Stimulated activated naive CD8-positive, alpha-beta T cell treated with anti-CD3 and anti-CD28 coated beads, Interleukin-15, Interleukin-2, amounts not matched to agents 100 U/mL and 50 U/mL, for 24 hours (primary cell): ENCODE data around the gene GOLGA6L7.
A peak's percentile ranks its signal among the peaks of the same experiment; 100 is the strongest.
"Not testable (repeated sequence)": the region's sequence is repeated elsewhere in the genome, so short reads cannot be mapped to it uniquely, and the experiment has no call there.

ENCODE experiments used
- ATAC-seq: fragments of 150-1000 bp; cut with Tn5 transposase; one replicate; pipeline ENCODE4 v1.10.0; 2021
- DNase-seq: peaks from one replicate; pipeline ENCODE4 v3.0.0; 2021

The GOLGA6L7 gene, protein sequence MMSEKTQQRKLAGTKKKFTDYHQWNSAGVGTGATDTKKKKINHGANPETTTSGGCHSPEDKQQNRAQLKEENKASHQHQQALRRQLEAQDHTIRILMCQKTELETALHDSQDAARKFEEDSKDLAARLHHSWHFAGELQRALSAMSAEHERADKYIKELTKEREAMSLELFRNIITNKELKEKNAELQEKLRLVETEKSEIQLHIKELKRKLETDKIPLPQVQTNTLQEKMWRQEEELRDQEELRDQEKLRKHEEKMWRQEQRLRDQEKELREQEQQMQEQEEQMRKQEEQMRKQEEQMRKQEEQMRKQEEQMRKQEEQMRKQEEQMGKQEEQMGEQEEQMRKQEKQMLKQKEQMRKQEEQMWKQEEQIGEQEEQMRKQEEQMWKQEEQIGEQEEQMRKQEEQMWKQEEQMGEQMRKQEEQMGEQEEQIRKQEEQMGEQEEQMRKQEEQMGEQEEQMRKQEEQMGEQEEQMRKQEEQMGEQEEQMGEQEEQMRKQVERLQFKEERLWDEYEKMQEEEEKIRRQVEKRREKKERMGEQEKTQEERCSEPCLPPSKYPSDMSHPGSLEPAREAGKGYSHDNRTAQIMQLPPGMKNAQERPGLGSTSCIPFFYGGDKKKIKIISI

DNA sequence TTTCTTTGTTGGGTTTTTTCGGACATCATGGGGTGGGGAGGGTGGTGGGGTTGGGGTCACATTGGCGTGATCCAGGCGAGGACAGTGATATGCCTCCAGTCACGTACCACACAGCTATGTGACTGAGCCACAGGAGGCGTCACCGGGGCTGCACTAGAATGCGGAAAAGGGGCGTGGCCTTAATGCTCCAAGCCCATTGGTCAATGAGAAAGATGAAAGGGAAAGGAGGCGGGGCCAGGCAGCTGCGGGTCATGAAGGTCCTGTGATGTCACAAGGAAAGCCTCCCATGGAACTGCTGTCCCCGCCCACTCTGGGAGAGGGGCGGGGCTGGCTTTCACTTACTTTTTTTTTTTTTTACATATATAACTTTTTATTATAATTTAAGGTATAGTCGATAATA, at the start of gene GOLGA6L7:
Gene GOLGA6L7 (minus strand): TSS at position 124 of the 400 bp plus-strand sequence. CDS start 95 bp downstream, at position 29.
- not testable (repeated sequence) for ATAC-seq

DNA sequence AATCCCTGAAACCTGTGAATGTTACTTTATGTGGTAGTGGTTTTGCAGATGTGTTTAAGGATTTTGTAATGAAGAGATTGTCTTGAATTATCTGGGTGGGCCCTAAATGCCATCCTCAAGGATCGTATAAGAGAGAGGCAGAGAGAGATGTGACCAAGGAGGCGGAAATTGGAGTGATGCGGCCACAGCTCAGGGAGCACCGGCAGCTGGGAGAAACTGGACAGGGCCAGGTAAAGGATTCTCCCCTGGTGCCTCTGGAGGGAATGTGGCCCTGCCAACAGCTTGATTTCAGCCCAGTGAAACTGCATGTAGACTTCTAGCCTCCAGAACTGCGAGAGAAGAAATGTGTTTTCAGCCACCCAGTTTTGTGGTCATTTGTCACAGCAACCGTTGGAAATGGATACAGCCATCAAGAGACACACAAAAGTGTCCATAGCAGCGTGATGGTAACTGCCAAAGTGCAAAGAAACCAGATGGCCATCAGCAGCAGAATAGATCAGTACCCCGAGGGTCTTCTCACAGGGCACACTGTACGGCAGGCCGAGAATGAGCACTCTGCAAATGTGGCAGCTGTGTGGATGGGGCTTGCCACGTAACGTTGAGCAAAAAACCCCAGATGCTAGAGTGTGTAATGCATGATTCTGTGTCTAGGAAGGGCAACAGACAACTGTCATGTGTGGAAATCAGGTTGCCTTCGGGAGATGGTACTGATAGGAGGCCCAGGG, 49.6 kb upstream of the GOLGA6L7 start:
- DNase-seq (no peak), ATAC-seq (peak; percentile 15)

More for the DNA sequence above, at the start of gene GOLGA6L7:
- DNase-seq: peak; percentile 12

DNA sequence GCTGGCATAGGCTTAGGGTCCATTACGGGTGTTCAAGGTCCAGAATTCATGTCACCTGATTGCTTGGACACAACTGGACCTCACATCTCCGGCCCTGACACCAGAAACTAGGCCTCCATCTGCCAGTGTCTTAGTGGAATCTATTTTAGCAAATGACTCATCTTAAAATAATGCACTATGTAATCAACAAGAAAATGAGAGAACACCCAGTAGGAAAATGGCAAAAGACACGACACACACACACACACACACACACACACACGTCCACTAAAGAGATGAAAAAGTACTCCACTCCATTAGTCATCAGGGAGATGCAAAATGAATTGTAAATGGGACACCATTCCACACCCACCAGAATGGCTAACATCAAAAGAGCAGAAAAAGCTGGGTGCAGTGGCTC, 48.5 kb upstream of the GOLGA6L7 start:
- DNase-seq (no peak), ATAC-seq (no peak)

DNA sequence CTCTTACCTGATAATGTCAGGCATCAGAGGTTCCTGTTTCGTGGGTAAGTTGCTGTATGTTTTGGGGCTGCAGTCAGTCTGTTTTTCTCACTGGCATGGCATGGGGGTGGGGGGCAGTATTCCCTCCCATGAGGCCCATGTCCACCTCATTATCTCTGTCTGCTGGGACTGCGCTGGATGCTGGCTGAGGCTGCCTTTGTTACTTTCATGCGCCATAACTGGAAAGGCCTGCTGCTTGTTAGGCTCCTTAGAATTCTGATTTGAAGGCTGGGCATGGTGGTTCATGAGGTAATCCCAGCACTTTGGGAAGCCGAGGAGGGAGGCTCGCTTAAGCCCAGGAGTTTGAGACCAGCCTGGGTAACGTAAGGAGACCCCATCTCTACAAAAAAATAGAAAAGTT, 47.1 kb upstream of the GOLGA6L7 start:
- DNase-seq (no peak), ATAC-seq (no peak)

DNA sequence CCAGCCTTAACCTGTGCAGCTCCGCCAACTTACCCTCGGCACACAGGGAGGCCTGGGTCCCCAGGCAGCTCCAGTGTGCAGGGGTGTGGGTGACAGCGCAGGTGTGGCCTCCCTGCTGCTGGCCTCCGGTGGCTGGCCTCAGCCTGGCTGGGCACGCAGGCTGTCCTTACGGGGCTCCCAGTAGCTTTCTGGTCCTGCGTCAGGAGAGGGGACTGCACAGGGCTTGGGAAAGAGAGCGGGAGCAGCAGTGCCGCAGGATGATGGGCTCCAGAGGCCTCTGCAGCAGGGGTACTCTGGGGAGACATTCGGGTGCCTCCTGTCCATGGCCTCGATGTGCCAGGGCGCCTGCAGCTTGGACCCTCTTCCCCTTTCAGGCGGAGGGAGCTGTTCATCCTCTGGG, 46.7 kb upstream of the GOLGA6L7 start:
- no peak for ATAC-seq
- no peak for DNase-seq

DNA sequence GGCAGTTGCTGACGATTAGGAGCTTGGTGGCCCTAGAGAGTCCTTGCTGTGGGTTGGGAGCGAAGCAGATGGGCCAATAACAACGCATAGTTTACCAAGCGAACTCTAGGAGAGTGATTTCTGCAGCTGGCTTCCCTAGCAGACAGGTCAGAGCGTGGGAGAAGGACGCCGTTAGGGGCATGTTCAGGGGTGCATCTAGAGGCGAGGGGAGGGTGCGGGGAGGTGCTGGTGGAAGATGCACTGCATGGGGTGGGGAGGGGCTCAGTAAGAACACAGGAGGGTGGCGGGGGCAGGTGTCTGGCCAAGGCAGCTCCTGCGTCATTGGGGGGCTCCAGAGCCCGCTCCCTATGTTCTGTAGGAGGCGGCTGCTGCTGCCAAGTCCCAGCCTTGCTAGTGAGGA, 46.2 kb upstream of the GOLGA6L7 start:
- ATAC-seq (no peak), DNase-seq (no peak)

DNA sequence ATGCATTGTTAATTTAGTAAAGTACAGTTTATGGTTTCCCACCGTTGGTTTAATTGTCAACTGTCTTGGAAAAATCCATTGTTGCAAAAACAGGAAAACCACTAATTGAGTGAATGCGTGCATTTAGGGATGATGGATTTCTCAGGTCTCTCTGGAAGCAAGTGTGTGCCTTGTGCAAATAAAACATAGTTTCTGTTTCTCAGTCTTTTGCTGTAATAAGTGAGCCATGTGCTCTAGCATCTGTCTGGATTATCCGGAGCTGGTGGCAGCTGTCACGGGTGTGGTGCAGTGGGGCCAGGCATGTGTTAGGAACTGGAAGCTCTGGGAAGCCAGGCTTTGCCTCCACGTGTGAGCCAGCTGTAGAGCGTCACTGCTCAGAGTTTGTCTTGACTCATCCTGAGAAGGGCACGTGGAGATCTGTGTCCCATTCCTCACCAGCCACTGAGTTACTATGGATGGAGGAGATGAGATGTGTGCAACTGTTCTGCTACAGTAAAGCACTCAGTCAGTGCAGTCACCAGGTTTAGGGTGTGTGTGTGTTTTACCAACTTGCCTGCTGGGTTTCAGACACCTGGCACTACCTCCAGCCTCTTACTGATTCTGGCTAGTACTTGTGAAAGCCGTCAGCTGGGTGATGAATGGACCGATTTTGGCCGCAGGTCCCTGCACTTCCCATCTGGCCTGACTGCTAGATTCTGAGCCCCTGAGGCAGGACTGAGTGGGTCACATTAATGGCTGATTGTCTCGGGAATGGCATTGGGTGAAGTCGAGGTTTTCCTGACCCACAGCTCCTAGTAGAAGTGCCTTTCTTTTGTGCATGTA, 44.6 kb upstream of the GOLGA6L7 start:
- ATAC-seq (no peak), DNase-seq (no peak)

DNA sequence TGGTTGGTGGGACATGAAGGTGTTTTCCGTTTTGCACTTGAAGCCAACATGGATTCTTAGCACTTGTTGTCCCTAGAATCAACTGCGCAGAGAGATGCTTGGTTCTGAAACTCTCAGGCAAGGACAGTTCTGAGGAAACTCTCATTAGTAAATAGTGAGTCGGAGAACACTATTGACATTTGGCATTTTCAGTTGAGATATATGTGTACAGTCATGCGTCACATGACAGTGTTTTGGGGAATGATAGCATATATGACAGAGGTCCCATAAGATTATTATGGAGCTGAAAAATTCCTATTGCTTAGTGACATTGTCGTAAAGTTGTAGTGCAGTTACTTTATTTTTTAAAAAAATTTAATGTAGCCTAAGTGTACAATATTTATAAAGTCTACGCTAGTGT, 43.1 kb upstream of the GOLGA6L7 start:
- DNase-seq (no peak), ATAC-seq (peak; percentile 42)

DNA sequence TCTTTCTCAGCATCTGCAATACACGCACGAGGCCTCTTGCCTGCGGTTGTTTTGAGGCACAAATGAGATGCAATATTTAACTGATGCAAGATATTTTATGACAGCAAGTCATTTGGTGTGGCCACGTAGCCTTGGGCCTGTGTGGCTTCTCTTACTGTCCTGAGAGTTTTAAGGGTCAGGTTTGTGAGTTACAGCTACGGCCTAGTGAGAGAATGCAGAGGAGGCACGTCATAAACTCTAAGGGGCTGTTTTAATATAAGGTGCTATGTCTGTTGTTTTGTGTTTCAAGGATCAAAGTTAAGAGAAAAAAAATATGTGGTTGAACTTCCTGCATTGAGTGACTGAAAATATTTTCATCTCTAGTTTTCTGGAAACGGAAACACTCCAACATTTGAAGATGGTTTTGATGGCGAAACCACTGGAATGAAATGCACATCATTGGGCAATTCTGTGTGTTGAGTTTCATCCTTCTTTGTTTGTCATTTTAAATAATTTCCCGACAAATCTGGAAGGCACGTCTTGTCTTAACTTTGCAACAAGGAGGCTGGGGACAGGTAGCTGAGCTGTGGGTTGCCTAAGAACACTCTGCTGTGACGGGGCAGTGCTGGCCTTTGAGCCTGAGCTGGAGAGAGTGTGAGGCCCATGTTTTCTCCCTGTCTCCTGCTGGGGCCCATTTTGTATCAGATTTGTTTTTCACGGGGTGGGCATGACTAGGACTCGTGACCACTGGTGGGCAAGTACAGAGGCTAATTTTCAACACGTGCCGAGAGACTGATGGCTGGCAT, 42.5 kb upstream of the GOLGA6L7 start:
- DNase-seq (no peak), ATAC-seq (peak; percentile 7)

DNA sequence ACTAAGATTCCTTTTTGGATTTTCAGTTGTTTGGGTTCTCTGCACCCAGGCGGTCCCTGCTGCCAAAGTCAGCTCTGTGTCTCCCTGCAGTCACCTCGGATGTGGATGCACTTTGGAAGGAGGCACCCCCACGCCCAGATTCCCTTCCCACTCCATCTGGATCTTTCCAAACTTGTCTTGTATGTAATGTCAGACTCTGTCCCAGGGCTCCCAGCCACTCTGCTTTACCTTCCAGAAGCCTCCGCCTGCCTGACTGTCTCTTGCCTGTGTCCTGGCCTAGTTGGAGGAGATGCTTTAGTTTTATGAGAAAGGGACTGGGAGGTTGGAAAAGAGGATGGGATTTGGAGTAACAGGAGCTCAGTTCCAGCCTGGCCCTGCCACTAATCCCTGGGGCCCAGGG, 41.8 kb upstream of the GOLGA6L7 start:
- DNase-seq, ATAC-seq: not testable (repeated sequence)

DNA sequence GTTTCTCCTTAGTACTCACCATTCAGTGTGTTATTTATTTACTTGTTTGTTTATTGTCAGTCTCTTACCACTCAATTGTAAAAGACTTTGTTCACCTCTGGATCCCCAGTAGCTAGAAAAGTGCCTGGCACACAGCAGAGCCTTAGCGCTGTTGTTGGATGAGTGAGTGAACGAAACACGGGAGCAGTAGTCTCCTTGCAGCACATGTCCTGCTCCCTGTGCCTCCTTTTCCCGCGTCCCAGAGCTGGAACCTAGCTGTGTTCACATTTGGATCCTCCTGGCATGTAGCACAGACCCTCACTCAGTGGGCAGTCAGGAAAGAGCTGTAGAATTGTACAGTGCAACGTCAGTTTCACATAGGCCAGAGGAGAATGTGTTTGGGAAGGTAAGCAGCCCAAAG, 41.4 kb upstream of the GOLGA6L7 start:
- ATAC-seq, DNase-seq: not testable (repeated sequence)

DNA sequence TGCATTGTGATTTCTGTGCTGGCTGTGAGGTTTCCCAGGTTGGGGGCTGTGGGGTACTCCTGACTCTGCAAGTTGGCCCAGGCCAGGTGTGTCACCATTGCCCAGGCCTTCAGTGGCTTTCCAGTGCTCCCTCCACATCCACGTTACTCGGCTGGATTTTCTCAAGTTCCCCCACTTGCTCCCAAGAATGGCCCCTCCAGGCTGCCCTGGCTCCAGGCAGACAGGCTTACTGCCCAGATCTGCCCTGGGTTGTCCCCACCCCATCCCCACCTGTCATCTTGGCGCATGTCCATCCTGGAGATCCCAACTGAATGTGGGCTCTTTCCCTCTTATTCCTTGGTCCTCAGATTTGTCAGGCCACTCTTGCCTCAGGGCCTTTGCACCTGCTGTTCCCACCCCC, 40.9 kb upstream of the GOLGA6L7 start:
- ATAC-seq (no peak), DNase-seq (no peak)

DNA sequence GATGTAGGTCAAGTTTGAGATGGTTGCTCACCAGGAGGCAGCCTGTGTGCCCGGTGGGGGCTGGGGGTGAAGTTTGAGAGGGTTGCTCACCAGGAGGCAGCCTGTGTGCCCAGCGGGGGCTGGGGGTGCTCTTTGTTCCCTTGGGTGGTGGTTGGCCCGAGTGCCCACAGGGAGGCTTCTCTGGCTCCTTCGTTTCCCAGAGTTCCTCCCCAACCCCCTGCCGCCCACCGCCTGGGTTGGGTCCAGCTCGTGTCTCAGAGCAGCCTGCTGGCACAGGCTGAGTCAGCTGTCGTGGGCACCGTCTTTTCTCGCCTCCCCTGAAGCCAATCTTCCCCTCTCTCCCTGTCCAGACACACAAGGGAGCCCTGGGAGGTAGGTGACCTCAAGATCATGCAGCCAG, 40.5 kb upstream of the GOLGA6L7 start:
- DNase-seq (no peak), ATAC-seq (no peak)

DNA sequence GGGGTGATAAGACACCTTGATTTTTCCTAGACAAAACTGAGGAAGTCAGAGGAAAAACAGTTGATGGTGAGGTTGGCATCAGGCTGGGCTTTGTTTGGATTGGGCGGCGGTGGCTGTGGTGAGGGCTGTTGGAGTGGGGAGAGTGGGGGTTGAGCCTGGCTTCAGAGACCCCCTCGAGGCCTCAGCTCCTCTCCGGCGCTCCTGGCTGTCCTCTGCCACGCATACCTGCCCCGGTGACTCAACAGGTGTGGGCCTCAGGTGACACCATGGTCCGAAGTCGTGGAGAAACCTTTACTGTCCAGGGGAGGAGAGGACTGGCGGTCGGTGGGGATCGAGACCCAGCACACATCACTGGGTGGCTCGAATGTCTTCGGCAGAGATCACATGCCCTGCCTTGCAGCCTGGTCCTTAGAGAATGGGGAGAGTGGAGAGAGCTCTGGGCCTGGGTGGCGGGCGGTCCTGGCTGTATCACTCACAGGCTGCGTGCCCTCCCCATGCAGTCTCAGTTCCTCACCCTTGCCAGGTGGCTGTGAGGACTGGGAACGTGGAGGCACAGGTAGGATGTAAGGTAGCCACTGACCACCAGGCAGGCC, 40.0 kb upstream of the GOLGA6L7 start:
- ATAC-seq (no peak), DNase-seq (no peak)

DNA sequence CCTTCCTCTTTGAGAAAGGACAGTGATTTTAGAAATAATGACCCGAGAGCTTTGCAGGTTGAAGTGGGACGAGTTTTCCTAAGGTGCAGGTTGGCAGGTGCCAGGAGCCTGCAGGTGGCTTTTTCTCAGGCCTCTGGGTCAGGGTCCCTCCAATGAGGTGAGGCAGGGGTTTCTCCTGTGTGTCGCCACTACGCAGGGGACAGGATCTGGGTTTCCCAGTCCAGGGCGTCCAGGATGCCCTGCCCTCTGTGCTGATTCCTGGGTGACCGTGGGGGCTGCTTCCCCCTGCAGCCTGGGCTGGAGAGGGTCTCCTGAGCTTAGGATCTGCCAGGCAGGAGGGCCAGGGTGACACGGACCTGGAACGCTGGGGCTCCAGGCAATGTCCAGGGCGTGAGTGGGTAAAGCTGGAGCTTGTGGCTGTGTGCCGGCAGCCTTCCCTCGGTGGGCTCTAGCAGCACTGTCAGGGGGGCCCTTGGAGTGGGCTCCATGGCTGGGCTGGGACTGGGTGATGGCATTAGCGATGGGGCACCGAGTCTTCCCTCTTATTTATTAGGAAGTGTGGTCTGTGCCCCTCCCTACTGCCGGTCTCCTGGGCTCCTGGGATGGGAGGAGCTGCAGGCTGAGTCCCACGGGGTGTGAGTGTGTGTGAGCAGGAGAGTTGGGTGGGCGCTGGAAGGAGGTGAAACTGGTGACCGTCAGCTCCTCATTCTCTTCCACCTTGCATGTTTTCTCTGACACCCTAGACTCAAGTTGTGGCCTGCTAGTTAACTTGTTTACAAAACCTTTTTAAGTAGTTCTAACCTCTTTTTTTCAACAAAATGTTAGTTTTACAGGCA, 39.1 kb upstream of the GOLGA6L7 start:
- DNase-seq (no peak), ATAC-seq (no peak)

DNA sequence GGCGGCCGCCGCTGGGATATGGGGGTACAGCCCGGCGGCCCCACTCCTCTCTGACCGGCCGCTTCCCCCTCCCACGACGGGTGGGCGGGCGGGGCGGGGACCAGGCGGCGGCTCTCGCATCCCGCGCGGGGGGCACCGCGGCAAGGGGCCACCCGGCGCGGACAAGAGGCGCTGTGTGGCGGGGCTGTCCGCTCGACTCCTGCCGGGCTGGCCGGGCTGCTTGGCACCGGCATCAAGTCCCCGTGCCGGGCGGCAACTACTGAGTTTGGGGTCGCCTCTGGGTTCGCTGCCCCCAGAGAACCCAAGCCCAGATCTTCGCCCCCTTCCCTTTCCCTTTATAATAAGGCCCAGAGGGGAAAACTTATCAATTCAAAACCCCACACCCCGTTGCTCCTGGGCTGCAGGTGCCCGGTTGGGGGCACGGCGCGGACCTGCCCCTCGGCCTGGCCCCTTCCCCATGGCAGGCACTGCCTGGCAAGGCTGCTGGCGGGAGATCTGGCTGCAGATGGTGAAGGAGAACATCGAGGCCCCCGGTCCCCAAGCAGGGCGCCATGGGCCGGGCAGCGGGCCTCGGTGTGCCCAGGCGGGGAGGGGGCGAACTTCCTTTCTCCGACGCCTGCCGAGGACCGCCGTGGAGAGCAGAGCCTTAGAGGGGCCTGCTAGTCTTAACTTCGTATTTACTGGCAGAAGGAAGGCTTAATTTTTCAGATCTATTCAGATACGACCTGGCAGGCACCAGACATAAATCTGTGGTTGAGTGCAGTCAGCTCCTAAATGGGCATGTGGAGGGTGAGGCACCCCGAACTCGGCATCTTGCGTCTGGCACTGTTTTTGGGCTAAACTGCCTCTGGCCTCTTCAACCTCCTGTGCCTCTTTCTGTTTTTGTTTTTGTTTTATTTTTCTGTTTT, 38.2 kb upstream of the GOLGA6L7 start:
- DNase-seq (no peak), ATAC-seq (peak; percentile 1)

DNA sequence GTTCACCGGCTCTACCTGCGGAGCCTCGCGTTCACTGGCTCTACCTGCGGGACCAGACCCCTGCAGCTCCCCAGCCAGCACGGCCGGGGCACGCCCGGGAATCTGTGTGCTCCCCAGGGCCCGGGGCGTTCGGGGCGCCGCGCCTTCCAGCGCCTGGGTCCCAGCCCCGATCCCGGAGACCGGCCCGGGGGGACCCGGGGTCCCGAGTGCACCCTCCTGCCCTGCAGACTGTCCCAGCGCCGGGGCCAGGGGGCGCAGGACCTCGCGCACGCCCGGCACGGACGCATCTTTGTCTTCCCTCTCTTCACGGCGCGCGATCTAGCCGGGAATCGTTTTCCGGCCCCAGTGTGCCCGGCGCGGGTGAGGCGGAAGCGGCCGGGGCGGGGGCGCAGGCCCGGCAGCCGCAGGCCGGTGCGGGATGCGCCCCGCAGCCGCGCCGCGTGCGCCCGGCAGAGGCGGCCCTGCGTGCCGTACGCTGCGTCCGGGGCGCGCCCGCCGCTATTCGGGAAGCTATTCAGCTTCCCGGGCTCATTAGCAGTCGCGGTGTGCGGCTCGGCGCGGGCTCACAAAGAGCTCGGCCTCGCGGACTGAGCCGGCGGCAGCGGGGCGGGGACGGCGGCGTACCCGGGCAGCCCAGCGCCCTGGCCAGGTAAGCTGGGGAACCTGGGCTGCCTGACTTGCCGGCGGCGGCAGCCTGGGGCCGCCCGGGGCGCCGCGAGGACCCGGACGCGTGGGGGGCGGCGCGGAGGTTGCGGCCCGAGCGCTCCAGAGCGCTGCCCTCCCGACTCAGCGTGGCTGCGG, 37.4 kb upstream of the GOLGA6L7 start, which contains the start of gene APBA2:
Gene APBA2 (plus strand): TSS at position 345 of the 801 bp plus-strand sequence. CDS start 167,911 bp downstream, outside the sequence.
- ATAC-seq: peak; percentile 31
- DNase-seq: peak; percentile 52

DNA sequence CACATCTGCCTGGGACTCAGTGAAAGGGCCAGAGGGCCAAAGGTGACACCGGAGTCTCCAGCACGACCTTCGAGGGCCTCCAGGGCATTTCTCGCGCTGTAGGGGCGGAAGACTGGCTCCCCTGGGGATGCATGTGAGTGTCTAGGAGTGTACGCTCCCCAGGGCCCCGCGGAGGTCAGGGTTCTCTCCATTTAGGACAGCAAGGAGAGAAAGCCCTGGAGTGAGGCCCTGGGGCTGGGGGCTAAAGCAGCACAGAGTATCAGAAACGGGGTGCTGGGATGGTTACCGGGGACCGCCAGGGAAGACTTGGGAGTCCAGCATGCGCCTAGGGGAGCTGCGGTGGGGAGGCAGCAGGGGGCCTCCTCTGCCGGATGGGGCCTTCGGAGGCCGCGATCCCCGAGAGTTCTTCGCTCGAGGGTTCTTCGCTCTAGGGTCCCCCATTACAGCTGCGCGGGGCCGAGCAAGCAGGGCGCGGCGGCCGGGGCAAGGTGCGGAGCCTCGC, 36.7 kb upstream of the GOLGA6L7 start:
- no peak for ATAC-seq
- DNase-seq: peak; percentile 37
